GM04504 (cell line): ENCODE data around the gene DOCK10.
A peak's percentile ranks its signal among the peaks of the same experiment; 100 is the strongest.
"Not testable (repeated sequence)": the region's sequence is repeated elsewhere in the genome, so short reads cannot be mapped to it uniquely, and the experiment has no call there.

Source experiments
- DNase-seq: peaks from one replicate; pipeline ENCODE4 v3.0.0-alpha.2; 2012; ENCODE audit warnings: low read depth

DOCK10 gene

DNA sequence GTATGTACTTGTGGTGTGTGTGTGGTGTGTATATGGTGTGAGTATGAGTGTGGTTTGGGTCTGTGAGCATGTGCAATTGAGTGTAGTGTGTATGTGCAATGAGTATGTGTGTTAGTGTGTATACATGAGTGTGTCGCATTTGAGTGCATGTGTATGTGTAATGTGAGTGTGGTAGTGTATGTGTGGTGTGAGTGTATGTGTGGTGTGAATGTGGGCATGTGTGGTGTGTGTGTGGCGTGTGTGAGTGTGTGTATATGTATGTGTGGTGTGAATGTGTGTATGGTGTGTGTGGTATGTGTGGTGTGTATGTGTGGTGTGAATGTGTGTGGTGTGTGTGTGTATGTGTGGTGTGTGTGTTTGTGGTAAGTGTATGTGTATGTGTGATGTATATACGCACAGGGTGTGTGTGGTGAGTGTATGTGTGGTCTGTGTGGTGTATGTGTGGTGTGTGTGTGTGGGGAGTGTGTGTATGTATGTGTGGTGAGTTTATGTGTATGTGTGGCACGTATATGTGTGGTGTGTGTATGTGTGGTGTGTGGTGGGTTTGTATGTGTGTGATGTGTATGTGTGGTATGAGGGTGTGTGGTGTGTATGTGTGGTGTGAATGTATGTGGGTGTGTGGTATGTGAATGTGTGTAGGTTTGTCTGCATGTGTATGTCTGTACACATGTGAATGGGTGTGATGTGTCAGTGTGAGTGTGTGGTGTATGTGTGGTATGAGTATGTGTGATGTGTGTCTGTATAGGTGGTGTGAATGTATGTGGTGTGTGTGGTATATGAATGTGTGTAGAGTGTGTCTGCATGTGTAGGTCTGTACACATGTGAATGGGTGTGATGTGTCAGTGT lies 123.4 kb downstream of the DOCK10 start:
- no peak for DNase-seq

DNA sequence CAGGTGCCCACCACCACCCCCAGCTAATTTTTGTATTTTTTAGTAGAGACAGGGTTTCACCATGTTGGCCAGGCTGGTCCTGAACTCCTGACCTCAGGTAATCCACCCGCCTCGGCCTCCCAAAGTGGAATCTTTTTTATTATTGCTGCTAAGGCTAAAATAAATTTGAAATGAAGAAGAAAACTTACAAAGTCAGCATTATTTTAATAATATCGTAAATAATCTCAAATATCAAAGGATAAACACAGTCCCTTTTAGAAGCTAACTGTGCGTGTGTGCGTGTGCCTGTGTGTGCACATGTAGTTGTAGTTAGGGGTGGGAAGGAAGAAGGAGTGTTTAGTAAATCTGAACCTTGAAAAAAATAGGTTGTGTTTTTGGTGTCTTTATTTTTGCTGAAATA lies 125.0 kb downstream of the DOCK10 start:
- DNase-seq, result not testable (repeated sequence)

DNA sequence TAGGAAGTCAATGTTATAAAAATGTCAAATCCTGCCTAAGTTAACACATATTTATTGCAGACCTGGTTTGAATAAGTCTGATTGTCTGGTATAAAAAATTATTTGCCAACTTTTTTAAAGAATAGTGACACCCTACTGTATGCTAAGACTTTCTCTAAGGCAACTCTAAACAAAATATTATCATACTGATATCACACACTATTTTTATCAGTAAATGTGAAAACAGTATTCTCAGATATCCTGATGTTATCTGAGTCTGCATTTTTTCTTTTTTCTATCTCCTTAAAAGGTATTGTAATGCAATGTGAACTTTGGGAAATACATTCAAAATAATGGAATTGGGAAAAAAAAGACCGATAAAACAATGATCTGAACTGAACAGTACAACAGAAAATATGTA lies 127.1 kb downstream of the DOCK10 start:
- DNase-seq, result no peak

DNA sequence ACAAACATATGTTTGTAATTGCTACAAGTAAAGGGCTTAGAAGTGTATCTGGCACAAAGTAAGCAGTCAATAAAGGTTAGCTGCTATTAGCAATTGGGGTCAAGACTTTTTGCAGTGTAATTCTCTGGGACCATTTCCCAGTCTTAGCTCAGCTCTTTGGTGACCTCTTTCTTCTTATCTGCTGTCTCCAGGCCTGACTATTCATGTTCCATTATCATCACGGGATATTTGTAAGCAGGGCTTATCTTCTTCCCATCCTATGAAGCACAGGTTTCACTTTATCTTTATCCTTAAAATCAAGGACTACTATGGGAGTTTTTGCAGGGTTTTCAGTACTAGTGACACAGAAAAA lies 131.7 kb downstream of the DOCK10 start:
- no peak for DNase-seq

DNA sequence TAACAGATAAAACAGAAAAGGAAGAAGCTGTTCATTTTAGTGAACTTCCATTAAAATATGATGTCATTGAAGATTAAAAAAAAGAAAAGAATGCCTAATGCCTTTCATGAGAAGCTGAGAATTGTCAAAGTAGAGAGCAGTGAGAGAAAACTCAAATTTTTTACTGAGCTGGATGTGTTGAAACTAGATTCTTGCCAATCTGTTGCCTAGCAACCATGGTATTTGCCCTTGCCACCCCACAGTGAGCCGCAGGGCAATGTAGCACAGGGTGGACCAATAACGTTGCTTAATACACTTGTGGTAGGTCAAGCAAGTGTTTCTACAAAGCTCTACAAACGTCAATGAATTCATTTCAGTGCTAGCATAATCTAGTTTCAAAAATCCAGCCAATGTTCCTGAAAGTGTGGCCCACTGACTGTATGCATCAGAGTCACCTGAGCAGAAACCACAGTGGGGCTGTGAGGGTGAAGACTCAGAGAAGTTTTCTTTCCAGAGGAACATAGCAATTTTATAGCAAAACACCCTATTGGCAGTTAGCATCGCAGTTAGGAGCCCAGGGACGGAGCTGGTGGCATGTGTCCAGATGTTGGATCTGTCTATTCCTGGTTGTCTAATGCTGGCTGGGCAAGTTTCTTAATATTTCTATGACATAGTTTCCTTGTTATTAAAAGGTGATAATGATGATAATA lies 132.2 kb downstream of the DOCK10 start:
- peak; percentile 65 for DNase-seq

DNA sequence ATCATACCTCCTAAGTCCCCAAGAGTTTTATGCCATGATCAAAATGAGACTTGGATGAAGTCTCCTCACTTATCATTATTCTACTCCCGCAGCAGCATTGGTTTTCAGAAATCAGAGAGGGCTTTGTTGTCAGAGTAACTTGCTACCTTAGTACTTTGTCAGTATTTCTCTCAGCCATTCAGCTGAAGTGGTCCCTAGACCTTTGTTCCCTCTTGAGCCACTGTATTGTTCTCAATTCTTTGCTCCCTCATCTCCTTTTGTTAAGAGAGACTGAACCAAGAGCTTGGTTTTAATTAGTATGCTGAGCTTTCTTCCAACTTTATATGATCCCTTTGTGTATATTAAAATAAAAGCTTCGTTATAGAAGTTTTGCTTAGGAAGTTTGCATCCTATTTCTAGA lies 133.4 kb downstream of the DOCK10 start:
- DNase-seq, result no peak

DNA sequence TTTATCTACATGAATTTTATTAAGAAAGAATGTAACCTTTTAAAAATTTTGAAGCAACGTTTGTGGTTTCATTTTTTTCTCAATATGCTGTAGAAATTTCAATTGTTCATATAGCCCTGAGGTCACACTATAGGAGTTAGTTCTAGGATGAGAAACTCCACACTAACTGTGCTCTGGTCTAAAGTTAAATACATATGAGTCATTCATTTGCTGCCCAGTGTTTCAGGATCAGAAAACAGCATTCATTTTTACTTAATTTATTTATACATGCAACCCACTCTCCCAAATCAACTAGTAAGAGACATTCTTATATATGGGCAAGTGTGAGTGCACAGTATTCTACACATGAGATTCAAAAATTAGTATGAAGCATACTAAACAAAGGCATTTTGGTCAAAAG lies 137.9 kb downstream of the DOCK10 start:
- no peak for DNase-seq

DNA sequence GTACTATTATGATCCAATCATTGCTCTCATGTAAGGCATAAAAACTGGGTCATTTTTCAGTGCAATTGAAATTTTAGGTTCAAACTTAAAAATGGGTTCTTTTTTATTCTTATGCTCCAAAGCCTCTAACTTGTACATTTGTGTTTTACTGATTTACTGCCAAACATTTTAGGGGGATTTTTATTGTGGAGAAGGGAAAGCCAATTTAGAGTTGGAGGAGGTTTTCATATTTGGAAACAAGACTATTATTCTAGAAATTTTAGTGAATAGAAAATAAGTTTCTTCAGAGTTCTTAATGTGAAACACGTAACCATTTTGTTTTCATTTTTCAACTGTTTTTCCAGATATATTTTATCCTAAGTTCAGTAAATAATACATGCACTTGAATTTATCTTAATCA lies 138.6 kb downstream of the DOCK10 start:
- DNase-seq, result no peak

DNA sequence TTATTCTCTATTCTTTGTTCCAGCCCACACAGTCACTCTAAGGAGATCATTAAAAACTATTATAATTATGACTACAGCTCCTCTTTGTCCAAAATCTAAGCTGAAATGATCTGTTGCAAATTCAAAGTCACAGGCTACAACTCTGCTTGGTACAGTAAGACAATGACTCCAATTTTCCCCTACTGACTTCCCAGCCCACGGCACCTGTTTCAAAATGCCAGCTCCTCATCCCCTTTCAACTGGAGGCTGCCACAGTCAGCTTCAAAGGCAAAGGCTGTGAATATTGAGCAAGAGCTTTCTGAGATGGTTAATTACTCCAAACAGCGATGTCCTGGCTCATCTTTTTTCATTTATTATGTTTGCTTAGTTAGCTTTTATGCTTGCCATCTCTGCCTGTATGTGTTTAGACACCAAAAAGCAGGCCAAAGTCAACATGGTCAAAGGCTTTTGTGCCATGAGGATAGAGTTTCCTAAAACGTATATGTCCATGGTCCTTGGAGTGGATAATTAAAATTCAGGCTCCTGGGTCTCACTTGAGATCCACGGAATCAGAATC lies 141.1 kb downstream of the DOCK10 start:
- no peak for DNase-seq

DNA sequence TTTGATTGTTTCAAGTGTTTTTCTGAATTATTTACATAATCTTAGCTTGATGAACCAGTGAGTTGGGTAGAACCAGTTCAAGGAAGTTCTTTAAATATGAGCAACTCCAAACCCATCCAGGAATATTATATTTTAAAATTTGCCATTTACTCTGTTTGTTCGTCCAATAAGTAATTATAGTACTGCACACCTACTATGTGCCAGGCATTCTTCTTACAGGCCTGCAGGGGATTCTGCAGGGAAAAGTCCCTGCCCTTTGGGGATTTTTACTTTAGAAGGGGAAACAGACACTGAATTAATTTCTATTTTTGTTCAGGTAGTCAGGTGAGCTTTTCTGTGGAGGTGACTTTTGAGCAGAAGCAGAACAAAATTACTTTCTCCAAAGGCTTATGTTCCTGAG lies 146.9 kb downstream of the DOCK10 start:
- DNase-seq, result no peak

DNA sequence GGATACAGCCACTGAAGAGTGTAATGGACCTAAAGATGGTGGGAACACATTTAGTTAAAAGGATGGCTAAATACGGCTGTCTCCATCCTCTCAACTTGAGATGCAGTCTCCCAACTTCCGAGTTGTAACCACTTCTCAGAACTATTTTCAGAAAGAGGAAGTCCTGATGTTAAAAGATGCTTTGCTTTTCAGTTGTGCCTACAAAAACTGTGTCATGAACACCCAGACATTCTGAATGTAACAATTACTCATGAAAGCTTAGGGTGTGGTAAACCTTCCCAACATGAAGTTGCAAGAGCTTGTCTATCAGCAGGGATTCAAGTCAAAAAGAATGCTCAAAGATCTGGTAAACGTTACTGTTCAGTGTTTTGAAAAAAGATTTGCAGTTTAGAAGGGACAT lies 147.9 kb downstream of the DOCK10 start:
- DNase-seq, result no peak

DNA sequence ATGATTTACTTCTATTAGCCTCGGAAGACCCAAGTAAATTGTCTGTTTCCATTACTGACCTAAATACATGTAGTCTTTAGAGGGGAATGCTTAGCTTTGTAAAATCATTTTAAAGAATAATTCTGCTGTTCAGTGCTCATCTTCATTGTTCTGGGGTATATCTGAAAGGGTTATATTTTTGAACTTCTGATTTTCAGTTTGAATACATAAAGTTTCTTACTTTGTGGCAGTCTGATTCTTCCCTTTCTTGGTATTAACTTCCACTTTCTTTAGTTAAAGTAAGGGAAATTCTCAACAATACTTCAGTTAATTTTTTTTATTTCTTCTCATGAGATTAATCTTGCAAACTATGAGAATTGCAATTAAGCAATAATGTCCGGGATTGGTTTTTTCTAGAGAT lies 148.4 kb downstream of the DOCK10 start:
- no peak for DNase-seq

DNA sequence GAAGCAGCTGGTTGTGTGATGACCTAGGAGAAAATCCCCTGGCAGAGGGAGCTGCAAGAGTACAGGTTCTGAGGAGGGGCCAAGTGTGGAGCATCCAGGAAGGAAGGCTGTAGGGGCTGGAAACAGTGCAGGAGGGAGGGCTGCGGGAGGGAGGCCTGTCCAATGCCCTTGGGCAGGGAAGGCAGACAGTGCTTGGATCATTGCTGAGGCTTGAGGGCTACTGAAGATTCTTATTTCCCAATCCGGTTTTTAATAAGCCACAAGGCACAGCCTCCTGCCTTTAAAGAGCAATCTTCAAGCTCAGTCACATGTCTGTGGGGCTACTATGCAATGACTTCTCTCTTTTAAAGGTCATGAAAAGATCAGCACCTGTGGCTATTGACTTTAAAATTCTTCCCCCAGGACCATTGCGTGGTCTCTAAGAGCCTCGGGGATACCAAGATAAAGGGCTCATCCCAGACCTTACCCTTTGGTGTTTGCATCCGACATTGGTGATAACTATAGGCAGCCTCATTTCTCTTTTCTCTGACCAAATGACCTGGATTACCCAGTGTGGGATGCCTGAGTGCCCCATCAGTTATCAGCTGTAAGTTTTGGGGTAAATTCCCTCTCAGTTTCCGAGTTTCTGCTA lies 149.6 kb downstream of the DOCK10 start:
- DNase-seq, result no peak

DNA sequence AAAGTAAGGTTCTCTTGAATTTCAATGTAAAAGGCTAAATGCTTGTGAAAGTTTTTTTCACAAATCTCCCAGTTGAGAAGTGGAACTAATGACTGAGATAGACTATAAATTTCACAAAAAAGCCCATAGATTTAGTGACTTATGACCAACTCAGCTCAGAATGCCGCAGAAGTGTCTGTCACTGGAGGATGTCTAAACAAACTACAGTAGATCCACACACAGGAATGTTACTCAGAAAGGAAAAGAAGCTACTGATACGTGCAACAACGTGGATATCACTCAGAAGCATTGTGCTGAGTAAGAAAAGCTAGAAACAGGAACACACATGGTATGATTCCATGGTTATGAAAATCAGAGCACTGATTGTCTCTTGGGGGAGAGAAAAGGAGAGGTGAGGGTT lies 151.9 kb downstream of the DOCK10 start:
- DNase-seq, result no peak

DNA sequence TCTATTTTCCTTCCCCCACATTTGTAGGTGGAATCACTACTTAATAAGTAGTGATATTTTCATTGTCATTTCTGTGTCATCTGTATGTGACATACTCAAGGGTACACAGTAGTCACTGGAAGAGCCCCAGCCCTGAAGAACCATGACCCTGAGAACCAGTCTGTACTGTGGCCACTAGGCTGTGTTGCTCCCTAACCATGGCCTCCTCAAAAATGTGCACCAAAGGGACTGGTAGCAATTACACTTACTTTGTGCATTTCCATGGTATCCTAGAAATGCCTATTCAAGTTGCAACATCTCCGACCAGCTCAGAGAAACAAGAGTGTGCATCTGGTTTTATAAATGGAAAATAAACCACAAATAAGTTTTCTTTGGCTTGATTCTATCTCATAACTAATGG lies 155.1 kb downstream of the DOCK10 start:
- peak; percentile 77 for DNase-seq

DNA sequence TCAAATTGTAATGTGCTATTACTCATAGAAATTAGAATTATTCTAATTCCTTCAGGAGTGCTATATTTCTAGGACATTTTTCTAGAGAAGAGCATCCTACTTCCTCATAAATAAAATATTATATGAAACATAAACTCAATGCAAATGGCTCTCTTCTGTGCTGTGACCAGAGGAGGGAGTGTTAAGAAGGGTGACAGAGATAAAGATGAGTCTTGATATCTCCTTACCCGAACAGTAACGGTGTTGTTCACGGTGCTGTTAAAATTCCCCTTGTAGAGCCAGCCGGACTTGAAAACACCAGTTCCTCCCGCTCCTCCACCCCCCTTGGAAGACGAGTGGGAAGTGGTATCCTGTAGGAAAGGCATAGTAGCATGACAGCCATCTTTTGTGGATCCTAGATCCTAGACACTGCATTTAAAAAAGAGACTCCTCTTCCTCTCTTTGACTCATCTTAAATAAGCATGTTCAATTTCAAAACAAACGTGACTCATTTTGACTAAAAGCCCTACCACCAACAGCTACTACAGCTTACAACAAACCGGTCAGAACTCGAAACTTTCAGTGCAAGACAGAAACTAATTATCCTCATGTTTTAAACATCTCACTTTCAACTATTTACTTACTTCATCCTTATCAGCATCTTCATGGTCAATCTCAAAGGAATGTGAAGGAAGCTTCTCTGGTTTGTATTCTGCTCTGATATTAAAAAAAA lies 156.3 kb downstream of the DOCK10 start:
- DNase-seq, result peak; percentile 66

DNA sequence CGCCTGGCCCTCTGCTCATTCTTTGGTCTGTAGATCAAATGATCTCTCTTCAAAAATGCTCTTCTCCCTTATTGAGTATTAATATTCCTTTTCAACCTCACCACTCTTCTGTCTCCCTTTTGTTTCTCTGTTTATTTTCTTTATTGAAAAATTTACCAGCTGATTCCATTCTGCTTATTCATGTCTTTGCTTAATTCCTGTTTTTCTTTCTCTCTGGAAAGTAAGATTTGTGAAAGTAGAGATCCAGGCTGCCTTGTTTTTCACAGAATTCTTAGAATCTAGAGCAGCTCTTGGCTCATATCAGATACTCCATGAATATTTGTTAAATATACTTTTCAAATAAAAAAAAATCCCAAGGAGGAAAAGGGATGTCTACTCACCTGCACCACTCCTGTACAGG lies 157.0 kb downstream of the DOCK10 start:
- no peak for DNase-seq

DNA sequence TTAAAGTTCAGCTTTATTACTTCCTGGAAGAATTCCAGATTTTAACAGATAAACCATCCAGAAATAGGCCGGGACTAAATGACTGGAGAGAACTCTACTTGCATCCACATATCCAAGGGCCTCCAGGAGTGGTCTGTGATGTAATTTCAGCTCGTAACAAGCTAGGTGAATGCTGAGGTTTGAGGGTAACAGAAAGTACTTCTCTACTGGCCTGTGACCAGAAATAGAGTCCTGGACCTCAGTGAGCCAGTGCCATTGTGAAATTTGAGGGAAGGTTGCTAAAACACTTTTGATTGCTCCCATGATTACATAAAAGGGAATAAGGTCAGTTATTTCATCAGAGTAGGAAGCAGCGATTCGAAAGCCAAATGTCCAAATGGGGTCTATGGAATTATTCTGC lies 158.1 kb downstream of the DOCK10 start:
- peak; percentile 55 for DNase-seq

DNA sequence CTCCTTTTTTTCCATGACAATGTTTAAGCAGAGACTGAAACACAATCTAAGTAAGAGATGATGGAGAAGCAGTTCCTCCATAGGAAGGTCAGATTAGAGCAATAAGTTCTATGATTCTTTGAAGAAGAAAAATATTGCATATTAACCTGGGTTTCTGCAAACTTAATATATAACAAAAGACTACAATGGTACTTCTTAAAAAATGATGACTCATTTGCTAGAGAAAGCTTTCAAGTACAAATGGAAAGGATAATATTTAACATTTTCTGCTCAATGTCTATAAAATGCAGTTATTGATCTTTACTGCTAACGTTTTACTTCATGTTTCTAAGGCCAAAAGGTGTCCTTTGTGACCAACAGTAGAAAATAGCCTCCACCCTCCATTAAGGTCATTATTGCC lies 158.6 kb downstream of the DOCK10 start:
- no peak for DNase-seq

DNA sequence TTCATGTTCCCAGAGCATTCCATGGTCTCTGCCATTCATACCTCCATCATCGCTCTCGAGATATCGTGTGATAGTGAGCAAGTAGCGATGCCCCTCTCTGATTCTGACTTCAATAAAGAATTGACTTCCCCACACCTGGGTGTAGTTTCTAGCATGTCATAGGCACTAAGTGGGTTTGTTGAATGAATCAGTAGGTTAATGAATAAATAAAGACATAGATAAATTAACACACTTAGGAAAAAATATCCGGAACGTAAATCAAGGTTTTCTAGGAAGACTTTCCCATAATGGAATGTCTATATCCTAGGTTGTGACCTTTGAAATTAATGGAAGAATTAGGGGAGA lies 159.1 kb downstream of the DOCK10 start:
- DNase-seq, result no peak

DNA sequence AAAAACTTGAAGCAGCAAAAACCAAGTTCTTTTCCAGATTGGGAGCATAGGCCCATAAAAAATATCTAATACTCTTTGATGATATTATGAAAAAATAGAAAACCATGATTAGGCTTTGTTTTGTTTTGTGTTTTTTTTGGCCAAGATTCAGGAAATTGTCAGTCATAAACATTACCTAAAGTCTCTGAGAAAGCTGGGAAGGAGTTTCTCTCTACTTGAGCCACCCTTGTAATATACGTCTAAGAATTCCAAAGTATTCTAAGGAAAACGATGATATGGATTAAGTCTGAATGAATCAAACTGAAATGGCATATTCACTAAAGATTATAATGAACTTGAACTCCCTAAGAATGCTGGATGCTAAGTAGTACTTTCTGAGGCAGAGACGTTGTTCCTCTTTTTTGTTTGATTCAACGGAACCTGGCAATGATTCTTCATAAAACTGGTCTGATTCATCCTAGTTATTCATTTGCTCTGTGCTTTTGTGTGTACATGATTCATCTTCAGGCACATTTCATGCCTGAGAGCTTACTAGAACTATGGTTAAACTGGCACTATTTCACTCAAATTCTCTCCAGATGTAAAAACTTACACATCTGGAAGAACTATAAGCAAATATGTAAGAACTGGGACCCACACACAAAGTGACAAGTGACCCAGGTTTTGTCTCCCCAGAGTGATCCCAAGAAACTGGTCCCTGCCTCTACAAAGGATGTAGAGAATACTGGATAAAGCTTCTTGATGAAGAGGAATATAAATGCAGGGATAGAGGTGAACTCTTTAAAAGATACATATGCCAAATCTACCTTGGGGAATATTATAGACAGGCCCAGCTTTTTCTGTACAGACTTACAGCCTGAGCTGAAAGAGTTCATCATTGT lies 159.7 kb downstream of the DOCK10 start:
- DNase-seq, result peak; percentile 88
